HG03025 (cell line): Measurements from ENCODE around the gene SIPA1L3.
"Not testable (repeated sequence)": the region's sequence is repeated elsewhere in the genome, so short reads cannot be mapped to it uniquely, and the experiment has no call there.

Source experiments
- ATAC-seq: cut with Tn5 transposase; IDR thresholded peaks from one replicate; pipeline ENCODE4 v1.9.1; 2021; ENCODE audit warnings: mild to moderate bottlenecking, moderate library complexity; ENCODE audit not compliant: unreplicated experiment, low FRiP score

The SIPA1L3 gene

DNA sequence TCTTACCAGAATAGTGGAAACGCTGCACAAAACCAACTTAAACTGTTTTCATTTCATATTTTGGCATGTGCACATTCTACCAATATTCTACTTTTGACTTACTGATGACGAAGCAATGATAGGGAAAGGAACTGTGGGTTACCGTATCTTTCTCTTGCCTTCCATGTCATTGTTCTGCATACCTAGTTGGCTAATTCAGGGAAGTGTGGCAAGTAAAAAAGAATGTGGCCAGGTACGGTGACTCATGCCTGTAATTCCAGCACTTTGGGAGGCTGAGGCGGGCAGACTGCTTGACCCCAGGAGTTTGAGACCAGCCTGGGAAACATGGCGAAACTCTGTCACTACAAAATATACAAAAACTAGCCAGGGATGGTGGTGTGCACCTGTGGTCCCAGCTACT is 108.2 kb downstream of the SIPA1L3 start:
- ATAC-seq: no peak

DNA sequence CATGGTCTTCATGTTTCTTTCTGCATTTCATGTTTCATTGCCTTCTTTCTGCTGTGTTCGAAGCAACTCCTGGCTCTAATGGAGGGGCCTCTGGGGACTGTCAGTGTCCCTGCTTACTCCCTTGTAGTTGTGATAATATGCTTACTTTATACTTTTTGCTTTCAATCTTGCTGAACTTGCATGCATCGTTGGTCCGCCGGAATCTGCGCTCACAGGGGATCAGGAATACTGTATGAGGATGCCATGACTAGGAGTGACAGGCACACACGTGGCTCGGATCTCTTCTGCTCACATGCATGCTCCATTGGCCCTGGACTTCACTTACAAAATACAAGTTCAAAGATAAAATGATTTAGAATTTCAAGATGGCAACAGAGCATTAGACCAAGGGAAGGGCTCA is 108.8 kb downstream of the SIPA1L3 start:
- no peak for ATAC-seq

DNA sequence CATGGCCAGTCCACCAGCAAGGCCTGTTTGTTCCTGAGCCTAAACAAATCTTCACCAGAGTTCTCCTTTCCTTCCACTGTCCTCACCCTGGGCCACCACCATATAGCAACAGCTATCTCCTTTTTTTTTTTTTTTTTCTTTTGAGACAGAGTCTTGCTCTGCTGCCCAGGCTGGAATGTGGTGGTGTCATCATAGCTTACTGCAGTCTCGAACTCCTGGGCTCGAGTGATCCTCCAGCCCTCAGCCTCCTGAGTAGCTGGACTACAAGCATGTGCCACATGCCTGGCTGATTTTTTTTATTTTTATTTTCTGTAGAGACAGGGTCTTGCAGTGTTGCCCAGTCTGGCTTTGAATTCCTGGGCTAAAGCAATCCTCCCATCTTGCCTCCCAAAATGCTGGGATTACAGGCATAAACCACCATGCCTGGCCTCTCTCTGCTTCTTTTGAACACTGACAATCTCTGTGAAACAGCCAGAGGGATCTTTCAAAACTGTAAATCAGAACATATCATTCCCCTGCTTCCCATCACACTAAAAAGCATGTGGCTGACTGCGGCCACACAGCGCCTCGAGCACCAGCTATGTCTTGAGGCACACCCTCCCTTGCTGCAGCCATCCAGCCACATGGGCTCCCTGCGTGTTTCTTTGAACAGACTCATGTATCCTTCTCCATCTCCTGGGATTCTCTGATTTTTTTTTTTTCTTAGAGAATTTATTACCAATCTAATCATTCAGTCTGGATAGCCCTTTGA is 110.6 kb downstream of the SIPA1L3 start:
- no peak for ATAC-seq

DNA sequence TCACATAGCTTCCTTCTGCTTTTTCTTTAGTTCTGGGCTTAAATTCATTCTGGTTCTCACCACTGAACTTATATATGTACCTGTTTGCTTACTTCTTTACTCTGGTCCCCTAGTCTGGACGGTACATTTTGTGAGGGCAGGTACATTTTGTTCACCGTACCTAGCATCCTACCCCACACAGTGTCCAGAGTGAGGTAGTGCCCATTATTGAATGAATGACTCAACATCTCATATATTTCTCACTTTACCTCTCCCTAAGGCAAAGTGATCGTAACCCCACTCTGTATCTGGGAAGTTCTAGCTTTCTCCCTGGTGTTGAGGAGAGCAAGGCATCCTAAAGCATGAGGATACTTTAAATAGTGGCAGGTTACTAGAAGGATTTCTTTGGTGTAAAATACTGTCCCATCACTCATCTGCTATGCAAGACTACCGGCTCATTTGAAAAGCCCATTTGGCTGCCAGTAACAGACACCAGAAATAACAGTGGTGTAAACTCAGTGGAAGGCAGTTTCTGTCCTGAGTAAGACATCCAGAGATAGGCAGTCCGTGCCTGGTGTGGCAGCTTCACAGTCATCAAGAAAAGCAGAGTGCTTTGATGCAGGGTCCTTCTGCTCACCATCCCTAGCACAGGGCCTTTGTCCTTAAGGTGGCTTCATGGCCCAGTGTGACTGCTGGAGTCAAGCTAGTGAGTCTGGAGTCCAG is 111.8 kb downstream of the SIPA1L3 start:
- ATAC-seq: no peak

DNA sequence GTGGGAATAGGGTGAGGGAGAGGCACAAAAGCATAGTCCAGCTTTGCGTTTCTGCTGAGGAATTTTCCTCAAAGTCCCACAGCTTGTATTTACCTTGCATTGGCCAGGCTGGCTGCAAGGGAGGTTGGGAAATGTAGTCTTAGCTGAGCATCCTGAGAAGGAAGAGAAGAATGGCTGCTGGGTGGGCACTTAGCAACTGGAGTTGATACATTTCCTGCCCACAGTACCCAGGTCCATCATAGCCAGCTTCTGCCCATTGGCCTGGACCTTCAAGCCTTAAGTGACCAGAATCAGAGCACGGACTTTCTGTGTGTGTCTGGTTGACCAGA is 112.4 kb downstream of the SIPA1L3 start:
- ATAC-seq: no peak

DNA sequence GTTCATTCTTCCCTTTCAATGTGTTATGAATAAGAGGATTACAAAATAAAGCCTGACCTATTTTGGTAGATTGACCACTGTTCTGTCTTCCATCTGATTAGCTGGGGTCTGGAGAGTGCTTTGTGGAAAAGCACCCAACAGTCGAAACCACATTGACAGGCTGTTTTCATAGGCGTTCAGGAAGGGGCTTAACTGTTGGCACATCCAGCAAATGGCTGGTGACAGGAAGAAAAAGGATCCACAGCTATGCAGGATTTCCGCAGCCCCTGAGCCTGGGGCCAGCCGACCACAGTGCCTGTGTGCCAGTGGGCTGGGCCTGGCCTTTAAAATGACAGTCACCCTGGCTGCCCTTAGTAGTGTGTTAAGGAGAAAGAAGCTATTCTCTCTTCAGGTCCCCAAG is 113.3 kb downstream of the SIPA1L3 start:
- ATAC-seq: no peak

DNA sequence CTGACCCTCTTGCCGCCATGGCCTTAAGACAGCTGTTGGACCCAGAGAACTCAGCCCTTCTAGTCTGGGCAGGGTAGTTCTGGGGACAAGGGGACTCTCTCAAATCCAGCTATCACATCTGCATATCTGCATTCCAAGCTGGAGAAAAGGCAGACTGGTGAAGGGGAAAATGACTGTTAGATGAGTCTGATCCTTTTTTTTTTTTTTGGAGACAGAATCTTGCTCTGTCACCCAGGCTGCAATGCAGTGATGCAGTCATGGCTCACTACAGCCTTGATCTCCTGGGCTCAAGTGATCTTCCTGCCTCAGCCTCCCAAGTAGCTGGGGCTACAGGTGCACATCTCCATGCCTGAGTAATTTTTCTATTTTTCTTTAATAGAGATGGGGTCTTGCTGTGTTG is 114.3 kb downstream of the SIPA1L3 start:
- ATAC-seq: no peak

DNA sequence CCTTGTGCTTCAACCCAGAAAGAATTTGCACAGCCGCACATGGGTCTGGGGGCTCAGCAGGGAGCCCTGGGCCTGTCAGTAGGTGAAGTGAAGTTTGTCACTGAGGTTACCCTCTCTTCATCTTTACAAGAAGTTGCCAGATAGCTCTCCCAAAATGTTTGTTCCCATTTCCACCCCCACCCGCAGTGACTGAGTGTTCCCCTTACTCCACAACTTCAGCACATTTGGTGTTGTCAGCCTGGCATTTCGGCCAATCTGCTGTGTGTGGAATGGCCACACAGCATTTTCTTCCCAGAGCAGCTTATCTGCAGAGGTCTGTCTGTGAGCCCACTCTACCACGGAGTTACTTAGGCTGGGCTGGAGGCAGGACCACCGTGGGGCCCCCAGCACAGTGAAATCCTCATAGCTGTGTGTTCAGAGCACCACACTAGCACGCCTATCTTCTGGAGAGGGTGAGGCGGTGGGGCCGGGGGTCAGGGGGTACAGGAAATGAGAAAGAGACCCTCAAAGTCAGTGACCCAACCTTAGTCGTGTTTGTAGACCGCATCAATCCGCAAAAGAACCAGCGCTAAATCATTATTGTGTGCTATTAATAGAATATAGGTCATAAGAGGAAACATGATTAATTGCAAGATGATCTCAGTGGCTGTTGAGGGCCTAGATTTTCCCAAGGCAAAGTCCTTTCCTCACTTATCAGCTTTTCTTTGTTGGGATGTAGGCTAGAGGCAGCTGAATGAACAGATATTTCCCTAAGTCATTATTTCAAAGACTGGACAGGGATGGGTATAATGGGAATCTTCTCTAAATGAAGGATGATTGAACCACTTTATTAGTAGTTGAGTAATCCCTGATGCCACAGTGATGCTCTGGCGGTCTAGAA is 116.0 kb downstream of the SIPA1L3 start:
- ATAC-seq: no peak

DNA sequence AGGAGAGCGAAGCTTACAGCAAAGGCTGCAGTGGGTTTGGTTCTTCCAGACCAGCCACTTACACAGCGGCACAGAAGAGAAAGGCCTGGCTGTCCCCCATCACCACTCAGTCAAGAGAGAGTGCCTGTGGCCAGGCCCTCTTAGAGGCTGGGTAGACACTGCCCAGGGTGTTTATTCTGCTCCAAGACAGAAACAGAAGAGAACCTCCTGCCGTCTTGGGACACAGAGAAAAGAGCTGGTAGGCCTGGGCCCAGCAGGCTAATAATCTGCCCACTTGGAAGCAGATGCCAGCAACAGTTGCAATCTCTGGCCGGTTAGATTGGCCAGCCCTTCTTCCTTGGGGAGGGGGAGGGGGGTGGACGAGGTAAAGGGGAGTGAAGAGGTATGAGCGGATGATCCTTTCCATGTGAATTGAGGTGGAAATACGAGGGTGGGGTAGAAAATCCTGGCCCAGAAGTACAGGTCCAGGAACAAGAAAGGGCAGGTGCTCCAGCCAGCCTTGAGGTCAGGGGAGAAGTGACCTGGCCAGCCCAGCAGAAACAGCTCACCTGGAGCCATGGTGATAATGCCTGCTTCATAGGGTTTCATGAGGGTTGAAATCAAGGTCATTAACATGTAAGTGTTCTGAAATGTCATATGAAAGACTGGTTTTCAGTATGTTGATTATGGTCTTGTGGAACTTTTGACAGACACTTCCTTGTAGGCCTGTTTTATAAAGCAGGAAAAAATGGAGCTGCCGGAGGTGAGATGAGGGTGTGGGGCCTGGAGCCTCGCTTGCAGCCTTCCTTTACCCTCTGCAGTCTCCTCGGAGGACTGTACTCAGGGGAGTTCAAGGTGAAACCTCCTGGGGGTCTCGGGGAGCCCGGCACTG is 116.9 kb downstream of the SIPA1L3 start:
- ATAC-seq: no peak

DNA sequence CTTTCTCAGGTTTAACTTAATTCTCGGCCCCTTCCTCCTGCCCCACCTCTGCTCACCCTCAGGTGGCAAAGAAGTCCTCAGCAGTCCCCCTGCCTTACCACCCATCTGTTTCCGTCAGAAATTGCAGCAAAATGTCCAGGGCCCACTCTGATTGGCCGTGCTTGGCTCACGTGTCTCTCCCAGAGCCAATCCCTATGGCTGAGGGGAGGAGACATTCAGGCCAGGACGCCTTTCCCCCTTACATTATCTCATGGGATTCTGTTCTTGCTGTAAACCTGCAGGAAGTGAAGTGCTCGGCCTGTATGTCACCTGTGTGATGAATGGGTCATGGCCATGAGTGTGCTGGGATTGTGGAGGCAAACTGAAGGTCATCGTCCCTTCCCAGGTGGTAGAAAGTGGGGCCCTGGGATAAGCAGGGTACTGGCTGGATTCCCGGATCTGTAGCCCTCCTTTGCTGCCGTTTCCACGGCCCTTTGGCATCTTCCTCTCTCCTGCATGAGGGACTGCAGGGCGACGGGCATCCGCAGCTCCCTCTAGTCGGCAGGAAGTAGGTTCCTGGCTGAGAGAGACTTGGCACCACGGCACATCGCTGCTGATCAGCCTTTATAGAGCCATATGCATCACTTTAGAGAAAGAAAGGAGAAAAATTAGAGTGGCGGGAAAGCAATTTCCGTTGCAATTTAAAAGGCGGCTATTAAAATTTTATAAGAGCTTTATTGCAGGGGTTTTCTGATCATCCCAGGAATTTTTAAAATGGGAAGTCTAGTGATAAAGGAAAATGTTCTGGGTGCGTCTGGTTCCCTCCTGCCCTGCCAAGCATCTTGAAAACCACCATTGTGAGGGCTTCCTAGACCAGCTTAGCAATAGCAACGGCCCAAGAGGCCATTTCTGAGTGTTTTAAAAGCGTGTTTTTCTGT is 118.2 kb downstream of the SIPA1L3 start:
- ATAC-seq: no peak

DNA sequence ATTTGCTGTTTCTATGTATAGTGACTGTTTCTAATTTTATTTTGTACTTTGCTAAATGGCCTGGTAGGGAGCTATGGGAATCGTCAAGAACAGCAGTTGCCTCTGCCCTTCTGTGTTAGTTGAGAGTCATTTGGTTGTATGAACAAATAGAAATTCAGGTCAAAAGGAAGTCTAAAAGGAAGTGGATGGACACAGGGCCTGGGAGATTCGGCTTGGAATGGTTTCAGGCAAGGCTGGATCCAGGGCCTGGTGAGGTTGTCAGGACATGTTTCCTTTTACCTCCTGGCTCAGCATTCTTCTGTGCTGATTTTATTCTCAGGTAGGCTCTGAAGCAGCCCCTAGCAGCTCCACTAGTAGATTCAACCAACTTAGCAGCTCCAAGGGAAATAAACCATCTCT is 118.9 kb downstream of the SIPA1L3 start:
- no peak for ATAC-seq

DNA sequence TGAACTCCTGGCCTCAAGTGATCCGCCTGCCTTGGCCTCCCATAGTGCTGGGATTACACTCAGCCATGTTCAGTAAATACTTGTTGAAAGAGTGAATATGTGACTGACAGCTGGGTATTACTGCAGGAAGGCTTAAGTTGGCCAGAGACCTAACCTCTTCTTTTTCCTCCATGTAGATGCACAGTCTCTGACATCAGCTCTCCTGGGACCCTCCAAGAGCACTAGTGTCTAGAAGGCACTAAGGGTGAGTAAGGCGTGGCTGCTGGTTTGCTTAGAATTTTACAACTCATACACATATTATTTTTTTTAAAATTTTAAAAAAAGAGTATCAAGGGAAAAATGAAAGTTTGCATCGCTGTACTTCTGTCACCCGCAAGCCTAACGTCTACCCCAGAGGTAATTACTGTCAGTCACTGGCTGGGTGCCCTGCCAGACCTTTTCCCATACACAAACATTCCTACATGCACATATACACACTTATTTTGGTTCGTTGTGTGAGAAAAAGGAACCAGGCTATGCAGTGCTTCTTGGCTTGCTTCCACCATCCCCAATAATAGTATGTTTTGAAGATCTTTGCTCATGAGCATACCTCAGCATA is 122.0 kb downstream of the SIPA1L3 start:
- no peak for ATAC-seq

DNA sequence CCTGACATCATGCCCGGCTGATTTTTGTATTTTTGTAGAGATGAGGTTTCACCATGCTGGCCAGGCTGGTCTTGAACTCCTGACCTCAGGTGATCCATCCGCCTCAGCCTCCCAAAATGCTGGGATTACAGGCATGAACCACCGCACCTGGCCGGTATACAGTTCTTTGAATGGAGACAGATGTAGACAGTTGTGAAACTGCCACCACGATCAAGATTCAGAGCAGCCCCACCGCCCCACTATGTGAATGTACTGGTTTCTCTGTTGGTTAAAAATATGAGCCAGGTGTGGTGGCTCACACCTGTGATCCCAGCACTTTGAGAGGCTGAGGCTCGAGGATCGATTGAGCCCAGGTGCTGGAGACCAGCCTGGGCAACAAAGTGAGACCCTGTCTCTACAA is 123.0 kb downstream of the SIPA1L3 start:
- ATAC-seq: not testable (repeated sequence)

DNA sequence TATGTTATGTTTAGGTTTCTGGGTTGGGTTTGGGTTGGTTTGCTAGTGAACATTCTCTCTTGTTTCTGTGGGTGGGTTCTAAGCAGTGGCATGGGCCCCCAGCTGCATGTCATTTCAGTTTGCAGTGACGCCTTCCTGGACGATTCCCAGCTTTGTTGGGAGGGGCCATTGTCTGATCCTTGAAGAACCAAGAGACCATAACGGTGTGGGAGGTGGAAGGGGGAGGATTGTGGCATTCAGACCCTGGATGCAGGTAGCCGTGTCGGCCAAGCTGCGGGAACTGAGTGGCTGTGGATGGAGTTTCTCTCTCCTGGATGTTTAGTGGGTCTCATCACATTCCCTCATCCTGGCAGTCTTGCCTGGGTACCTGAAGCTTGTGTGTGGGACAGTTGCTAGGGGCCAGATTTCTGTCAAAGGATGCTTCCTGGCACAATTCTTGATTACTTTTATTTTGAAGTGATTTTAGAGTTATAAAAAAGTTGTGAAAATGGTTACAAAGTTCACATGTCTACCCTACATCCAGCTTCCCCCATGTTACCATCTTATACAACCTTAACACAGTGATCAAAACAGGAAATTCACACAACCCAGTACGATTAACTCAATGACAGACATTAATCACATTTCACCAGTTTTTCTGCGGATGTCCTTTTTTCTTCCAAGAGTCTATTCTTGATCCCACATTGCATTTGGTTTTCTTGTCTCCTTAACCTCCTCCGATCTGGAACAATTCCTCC is 123.8 kb downstream of the SIPA1L3 start:
- ATAC-seq: no peak

DNA sequence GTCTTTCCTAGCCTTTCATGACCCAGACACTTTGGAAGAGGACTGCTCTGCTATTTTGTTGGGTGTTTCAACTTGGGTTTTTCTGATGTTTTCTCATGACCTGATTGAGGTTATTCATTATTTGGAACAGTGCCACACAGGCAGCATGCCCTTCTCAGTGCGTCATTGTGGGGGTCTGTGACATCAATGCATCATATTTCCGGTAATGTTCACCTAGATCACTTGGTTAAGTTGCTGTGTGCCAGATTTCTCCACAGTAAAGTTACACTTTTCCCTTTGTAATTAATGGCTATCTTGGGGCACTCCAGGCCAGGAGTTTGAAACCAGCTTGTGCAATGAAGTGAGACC is 124.4 kb downstream of the SIPA1L3 start:
- ATAC-seq: no peak

DNA sequence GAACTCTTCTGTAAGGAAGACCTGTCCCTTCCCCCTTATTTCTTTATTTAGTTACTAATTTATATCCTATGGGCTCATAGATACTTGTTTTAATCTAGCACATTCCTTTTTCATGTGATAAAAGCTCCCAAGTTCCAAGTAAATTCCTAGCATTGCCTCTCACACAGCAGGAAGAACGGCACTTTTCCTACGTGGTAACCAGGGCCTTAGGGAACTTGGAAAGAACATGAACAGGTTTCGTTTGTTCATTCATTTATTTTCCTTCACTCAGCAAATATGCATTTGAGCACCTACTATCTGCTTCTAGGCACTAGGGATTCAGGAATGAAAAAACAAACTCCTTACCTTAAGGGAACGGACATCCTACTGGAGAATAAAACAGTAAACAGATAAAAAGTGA is 125.1 kb downstream of the SIPA1L3 start:
- ATAC-seq: no peak

DNA sequence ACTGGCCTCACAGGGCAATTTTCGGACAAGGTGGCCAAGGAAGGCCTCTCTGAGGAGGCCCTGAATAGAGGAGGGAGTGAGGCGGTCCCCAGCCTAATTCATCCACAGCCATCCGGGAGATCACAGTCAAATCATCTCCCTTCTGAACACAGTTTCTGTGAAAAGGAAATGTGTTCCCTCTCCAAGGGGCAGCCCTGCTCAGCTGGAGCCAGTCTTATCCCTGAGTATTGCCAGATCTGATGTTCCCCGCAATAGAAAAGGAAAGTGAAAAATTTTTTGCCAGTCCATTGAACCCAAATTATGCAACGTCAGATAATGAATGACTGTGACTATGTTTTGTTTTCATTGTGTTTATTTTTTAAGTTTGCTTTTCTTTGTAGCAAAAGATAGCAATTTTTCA is 125.9 kb downstream of the SIPA1L3 start:
- ATAC-seq: no peak

DNA sequence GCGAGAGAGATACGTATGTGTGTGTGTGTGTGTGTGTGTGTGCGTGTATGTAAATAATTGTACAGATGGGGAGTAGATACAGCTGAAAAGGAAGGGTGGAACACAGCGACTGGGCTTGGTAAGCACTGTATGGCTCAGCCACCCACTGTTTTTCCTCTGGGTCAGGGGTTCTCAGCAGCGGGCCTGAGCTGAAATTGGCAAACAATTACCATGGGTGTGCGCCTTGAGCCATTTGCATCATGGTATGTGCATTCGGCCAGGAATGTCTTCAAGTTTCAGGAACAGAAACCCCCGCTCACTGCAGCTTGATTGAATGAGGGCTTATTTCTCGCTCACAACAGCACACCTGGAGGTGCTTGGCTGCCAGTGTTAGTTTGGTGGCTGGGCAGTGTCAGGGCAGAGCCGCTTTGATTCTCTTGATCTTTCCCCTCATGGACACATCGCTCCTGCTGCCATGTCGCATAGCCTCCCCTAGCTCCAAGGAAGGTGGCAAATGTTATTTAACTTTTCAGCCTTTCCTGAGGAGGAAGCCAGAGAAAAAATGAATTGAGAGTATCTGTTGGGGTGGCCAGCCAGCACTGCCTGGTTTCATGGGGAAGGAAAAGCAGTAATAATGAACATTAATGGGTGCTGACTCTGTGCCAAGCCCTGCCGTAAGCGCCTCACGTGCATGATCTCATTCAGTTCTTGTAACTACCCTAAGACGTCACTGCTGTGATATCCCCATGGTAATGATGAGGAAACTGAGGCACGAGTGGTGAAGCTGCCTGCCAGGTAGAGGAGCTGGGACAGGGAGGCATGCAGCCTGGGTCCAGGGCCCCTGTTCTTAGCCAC is 126.9 kb downstream of the SIPA1L3 start:
- no peak for ATAC-seq
